Measurements from ENCODE around the gene DPYSL4.

The DPYSL4 gene

GRCh38 chr10:132179551-132180392 is 7.0 kb upstream of the DPYSL4 start:
- no peak for DNase-seq

GRCh38 chr10:132180736-132181135 is 6.0 kb upstream of the DPYSL4 start:
- DNase-seq = no peak

GRCh38 chr10:132181691-132182425 is 4.9 kb upstream of the DPYSL4 start:
- DNase-seq = no peak

GRCh38 chr10:132182591-132182990 is 4.2 kb upstream of the DPYSL4 start:
- no peak for DNase-seq

- no peak for DNase-seq
These were observed 3.7 kb upstream of the DPYSL4 start for GRCh38 chr10:132183046-132183445.

GRCh38 chr10:132184816-132185593 is 1.7 kb upstream of the DPYSL4 start:
- no peak for DNase-seq

- DNase-seq = peak in 3 of 4 experiments; percentile 26 to 49 (median 29)
These were observed 904 bp upstream of the DPYSL4 start for GRCh38 chr10:132185601-132186487.

GRCh38 chr10:132187430-132188138 is 836 bp downstream of the DPYSL4 start:
- no peak for DNase-seq

GRCh38 chr10:132188331-132188730 is 1.6 kb downstream of the DPYSL4 start:
- DNase-seq = no peak

GRCh38 chr10:132189016-132189415 is 2.3 kb downstream of the DPYSL4 start:
- DNase-seq = no peak

- no peak for DNase-seq
These were observed 3.2 kb downstream of the DPYSL4 start for GRCh38 chr10:132189810-132190422.

GRCh38 chr10:132192076-132192975 is 5.6 kb downstream of the DPYSL4 start:
- DNase-seq = no peak

- DNase-seq = no peak
These were observed 6.4 kb downstream of the DPYSL4 start for GRCh38 chr10:132192991-132193665.

GRCh38 chr10:132193907-132194552 is 7.3 kb downstream of the DPYSL4 start:
- DNase-seq = peak in 1 of 4 experiments; percentile 15

GRCh38 chr10:132194726-132195125 is 8.0 kb downstream of the DPYSL4 start:
- DNase-seq = no peak

GRCh38 chr10:132195366-132196075 is 8.8 kb downstream of the DPYSL4 start:
- no peak for DNase-seq

GRCh38 chr10:132196178-132197113 is 9.7 kb downstream of the DPYSL4 start:
- DNase-seq = no peak
